IMR-90 (cell line): ENCODE data around the gene SF3A1.

Experiments
- BHLHE40 ChIP-seq: fragments of 150-350 bp; IDR thresholded peaks from 2 replicates; pipeline ENCODE4 v1.6.1; 2016; ENCODE audit warnings: mild to moderate bottlenecking, low read depth, low read length
- CEBPB ChIP-seq: IDR thresholded peaks from 2 replicates; pipeline ENCODE4 v1.6.1; 2012; ENCODE audit warnings: low read depth, low read length, improper control_type of control experiment
- CTCF ChIP-seq: conservative IDR thresholded peaks from 2 replicates; pipeline ENCODE4 v1.5.1; 2012; ENCODE audit warnings: mild to moderate bottlenecking, low read depth, low read length, improper control_type of control experiment
- MXI1 ChIP-seq: IDR thresholded peaks from 2 replicates; pipeline ENCODE4 v1.6.1; 2012; ENCODE audit warnings: low read depth, mild to moderate bottlenecking, low read length, moderate library complexity, borderline replicate concordance
- NFE2L2 ChIP-seq: fragments of 150-350 bp; IDR thresholded peaks from 2 replicates; pipeline ENCODE4 v1.6.1; 2016; ENCODE audit warnings: low read depth, mild to moderate bottlenecking, low read length
- POLR2A ChIP-seq: IDR thresholded peaks from 2 replicates; pipeline ENCODE4 v1.6.1; 2012; ENCODE audit warnings: mild to moderate bottlenecking, low read depth, low read length
- RAD21 ChIP-seq: IDR thresholded peaks from 2 replicates; pipeline ENCODE4 v1.6.1; 2012; ENCODE audit warnings: low read length, improper control_type of control experiment
- RCOR1 ChIP-seq: IDR thresholded peaks from 2 replicates; pipeline ENCODE4 v1.6.1; 2012; ENCODE audit warnings: mild to moderate bottlenecking, low read length, improper control_type of control experiment; ENCODE audit not compliant: insufficient replicate concordance
- SMC3 ChIP-seq: fragments of 150-350 bp; IDR thresholded peaks from 2 replicates; pipeline ENCODE4 v1.6.1; 2016; ENCODE audit warnings: low read depth, mild to moderate bottlenecking, antibody characterized with exemption, low read length, moderate library complexity
- USF2 ChIP-seq: fragments of 150-350 bp; IDR thresholded peaks from 2 replicates; pipeline ENCODE4 v1.6.1; 2017; ENCODE audit warnings: mild to moderate bottlenecking, antibody characterized with exemption, low read length, low read depth

GRCh38 chr22:30381264-30381663 is 24.6 kb upstream of the SF3A1 start:
- TF ChIP-seq RAD21 (no peak), BHLHE40 (no peak), RCOR1 (no peak), POLR2A (no peak), CTCF (no peak), SMC3 (no peak), CEBPB (no peak), MXI1 (no peak), NFE2L2 (no peak), USF2 (no peak)
